Stimulated activated CD4-positive, alpha-beta T cell treated with anti-CD3 and anti-CD28 coated beads, Interleukin-4, amount 100 ng/mL, for 4 hours (primary cell): ENCODE data around the gene HSH2D.

Experiments used
- DNase-seq, 2 experiments: peaks; one replicate each; pipeline ENCODE4 v3.0.0-alpha.2; 2020

Gene HSH2D

GRCh38 chr19:16197622-16198369 is 54.3 kb downstream of the HSH2D start, which contains the start of gene AP1M1:
Gene AP1M1 (plus strand): TSS chr19:16197911. CDS start chr19:16198027, 116 bp downstream.
- DNase-seq = peak; percentile 98

- DNase-seq = no peak
Measured at GRCh38 chr19:16198370-16198651, 54.8 kb downstream of the HSH2D start.

GRCh38 chr19:16199275-16199932 is 55.9 kb downstream of the HSH2D start:
- no peak for DNase-seq

GRCh38 chr19:16200038-16201010 is 56.8 kb downstream of the HSH2D start:
- no peak for DNase-seq

- no peak for DNase-seq
Measured at GRCh38 chr19:16201011-16201391, 57.5 kb downstream of the HSH2D start.

- DNase-seq = no peak
Measured at GRCh38 chr19:16202320-16203255, 59.1 kb downstream of the HSH2D start.

GRCh38 chr19:16203256-16204004 is 59.9 kb downstream of the HSH2D start:
- DNase-seq = no peak

GRCh38 chr19:16204005-16204294 is 60.5 kb downstream of the HSH2D start:
- DNase-seq = no peak

GRCh38 chr19:16205205-16206045 is 61.9 kb downstream of the HSH2D start:
- no peak for DNase-seq

- no peak for DNase-seq
Measured at GRCh38 chr19:16206046-16206605, 62.6 kb downstream of the HSH2D start.

- DNase-seq = no peak
Measured at GRCh38 chr19:16206637-16207036, 63.2 kb downstream of the HSH2D start.

- no peak for DNase-seq
Measured at GRCh38 chr19:16207063-16207462, 63.6 kb downstream of the HSH2D start.

GRCh38 chr19:16207490-16208025 is 64.1 kb downstream of the HSH2D start:
- DNase-seq = no peak
